Posterior vena cava (tissue), 2 donors: ENCODE measurements around the gene FHIT. TPM values are rescaled to one million over a fixed set of nuclear protein-coding genes. Genes with fewer than 3 reads are reported as not detected.

Experiments
- DNase-seq: peaks from one replicate; pipeline ENCODE4 v3.0.0-alpha.2; 2020; ENCODE audit warnings: low spot score
- intact Hi-C, 2 donors: fragments of 100-400 bp; cut with DNase I; formaldehyde crosslinking; loops; one replicate each; pipeline versions ENCODE4 v1.14.1 to v1.14.2; 2022 to 2023
- total RNA-seq, 2 donors: library from RNA; stranded (reverse); fragmentation: NEBNext Ultra II Directional; extraction: Animal tissue kit (Norgen Biotek cat#: 25700); gene quantifications; one replicate each; pipeline ENCODE4 v1.2.1, GENCODE V29; 2021
- donor health status: DM: yes; HTN: yes; CAD: no.
- donor health status: DM: yes; HTN: yes; CAD: no.

FHIT gene
- total RNA-seq, 2 donors from 2014 or later = 6.0 to 9.2 TPM

- no peak for DNase-seq
- intact Hi-C loops = no loop called here
These were observed 816.3 kb downstream of the FHIT start for GRCh38 chr3:60434950-60435349.

- intact Hi-C loops = no loop called here
These were observed 816.9 kb downstream of the FHIT start for GRCh38 chr3:60434323-60434722.

GRCh38 chr3:60431599-60431958 is 819.7 kb downstream of the FHIT start:
- DNase-seq = no peak
- intact Hi-C loops = no loop called here

More at GRCh38 chr3:60434323-60434722, 816.9 kb downstream of the FHIT start:
- DNase-seq = no peak

GRCh38 chr3:60430205-60430604 is 821.0 kb downstream of the FHIT start:
- no peak for DNase-seq
- intact Hi-C loops = no loop called here

GRCh38 chr3:60427109-60427508 is 824.1 kb downstream of the FHIT start:
- intact Hi-C loops = no loop called here
- no peak for DNase-seq

- no peak for DNase-seq
These were observed 826.3 kb downstream of the FHIT start for GRCh38 chr3:60424942-60425341.

GRCh38 chr3:60424034-60424433 is 827.2 kb downstream of the FHIT start:
- no peak for DNase-seq
- intact Hi-C loops = no loop called here

More at GRCh38 chr3:60424942-60425341, 826.3 kb downstream of the FHIT start:
- intact Hi-C loops = no loop called here

GRCh38 chr3:60423556-60423955 is 827.7 kb downstream of the FHIT start:
- intact Hi-C loops = no loop called here
- no peak for DNase-seq

- no peak for DNase-seq
- intact Hi-C loops = no loop called here
These were observed 829.4 kb downstream of the FHIT start for GRCh38 chr3:60421749-60422446.

- intact Hi-C loops = no loop called here
These were observed 833.7 kb downstream of the FHIT start for GRCh38 chr3:60417576-60417975.

GRCh38 chr3:60414011-60414410 is 837.2 kb downstream of the FHIT start:
- DNase-seq = no peak
- intact Hi-C loops = no loop called here

More at GRCh38 chr3:60417576-60417975, 833.7 kb downstream of the FHIT start:
- DNase-seq = no peak

GRCh38 chr3:60413551-60413950 is 837.7 kb downstream of the FHIT start:
- DNase-seq = no peak
- intact Hi-C loops = no loop called here

GRCh38 chr3:60403866-60404265 is 847.4 kb downstream of the FHIT start:
- no peak for DNase-seq
- intact Hi-C loops = no loop called here

- intact Hi-C loops = no loop called here
- no peak for DNase-seq
These were observed 848.3 kb downstream of the FHIT start for GRCh38 chr3:60402931-60403330.

GRCh38 chr3:60399861-60400845 is 851.1 kb downstream of the FHIT start:
- intact Hi-C loops = no loop called here
- DNase-seq = no peak

GRCh38 chr3:60399292-60399691 is 852.0 kb downstream of the FHIT start:
- intact Hi-C loops = no loop called here
- DNase-seq = no peak

GRCh38 chr3:60395173-60395762 is 856.0 kb downstream of the FHIT start:
- intact Hi-C loops = no loop called here
- no peak for DNase-seq

GRCh38 chr3:60393946-60394345 is 857.3 kb downstream of the FHIT start:
- no peak for DNase-seq
- intact Hi-C loops = no loop called here

- no peak for DNase-seq
- intact Hi-C loops = no loop called here
These were observed 858.8 kb downstream of the FHIT start for GRCh38 chr3:60392501-60392900.

- intact Hi-C loops = no loop called here
- no peak for DNase-seq
These were observed 860.0 kb downstream of the FHIT start for GRCh38 chr3:60391292-60391691.
